Fibroblast of skin of left biceps (primary cell): ENCODE data around the gene DLG4.

Experiments used
- DNase-seq, 2 experiments: peaks; one replicate each; pipeline ENCODE4 v3.0.0-alpha.2; 2013; ENCODE audit warnings: low read depth in 2 of 2

DLG4 gene

GRCh38 chr17:7219812-7220592 lies at the start of gene DLG4, which contains the start of gene ACADVL:
Gene DLG4, minus strand, starts transcription at chr17:7219836.
Gene ACADVL, plus strand, starts transcription at chr17:7219938. Its CDS starts 47 bp downstream, at chr17:7219985.
- peak; percentile 56 to 61 for DNase-seq

- DNase-seq = no peak
Measured at GRCh38 chr17:7266784-7267183, 47.1 kb upstream of the DLG4 start.

GRCh38 chr17:7263801-7264078 lies 44.1 kb upstream of the DLG4 start:
- no peak for DNase-seq

- DNase-seq = no peak
Measured at GRCh38 chr17:7262935-7263800, 43.5 kb upstream of the DLG4 start.

GRCh38 chr17:7262192-7262934 lies 42.7 kb upstream of the DLG4 start, which contains the start of gene CLDN7:
Gene CLDN7, minus strand, starts transcription at chr17:7262478. Its CDS starts 435 bp downstream, at chr17:7262043.
- no peak for DNase-seq

- no peak for DNase-seq
Measured at GRCh38 chr17:7261379-7262191, 41.9 kb upstream of the DLG4 start.

GRCh38 chr17:7260651-7261378 lies 41.2 kb upstream of the DLG4 start:
- no peak for DNase-seq

GRCh38 chr17:7260151-7260550 lies 40.5 kb upstream of the DLG4 start:
- DNase-seq = no peak

- no peak for DNase-seq
Measured at GRCh38 chr17:7259555-7259889, 39.9 kb upstream of the DLG4 start.

GRCh38 chr17:7258731-7259554 lies 39.3 kb upstream of the DLG4 start:
- no peak for DNase-seq

- DNase-seq = no peak
Measured at GRCh38 chr17:7256766-7257456, 37.3 kb upstream of the DLG4 start.

GRCh38 chr17:7254511-7254910 lies 34.9 kb upstream of the DLG4 start:
- no peak for DNase-seq

GRCh38 chr17:7253082-7253481 lies 33.4 kb upstream of the DLG4 start:
- DNase-seq = no peak

GRCh38 chr17:7252176-7253043 lies 32.8 kb upstream of the DLG4 start, which contains the start of gene ELP5:
Gene ELP5, plus strand, starts transcription at chr17:7252215. Its CDS starts 336 bp downstream, at chr17:7252551.
- DNase-seq = peak; percentile 85 to 88

- DNase-seq = peak; percentile 99
Measured at GRCh38 chr17:7251661-7252175, 32.1 kb upstream of the DLG4 start, which contains the start of gene CTDNEP1. Gene CTDNEP1, minus strand, starts transcription at chr17:7251734. Its CDS starts 438 bp downstream, at chr17:7251296.

- no peak for DNase-seq
Measured at GRCh38 chr17:7250695-7251627, 31.3 kb upstream of the DLG4 start.

- no peak for DNase-seq
Measured at GRCh38 chr17:7249830-7250229, 30.2 kb upstream of the DLG4 start.
